HG02798 (cell line): ENCODE data around the gene CES3.
A peak's percentile ranks its signal among the peaks of the same experiment; 100 is the strongest.
"Not testable (repeated sequence)": the region's sequence is repeated elsewhere in the genome, so short reads cannot be mapped to it uniquely, and the experiment has no call there.

ENCODE experiments used
- ATAC-seq: cut with Tn5 transposase; IDR thresholded peaks from one replicate; pipeline ENCODE4 v1.9.1; 2021; ENCODE audit warnings: mild to moderate bottlenecking; ENCODE audit not compliant: unreplicated experiment, poor library complexity

The CES3 gene

DNA sequence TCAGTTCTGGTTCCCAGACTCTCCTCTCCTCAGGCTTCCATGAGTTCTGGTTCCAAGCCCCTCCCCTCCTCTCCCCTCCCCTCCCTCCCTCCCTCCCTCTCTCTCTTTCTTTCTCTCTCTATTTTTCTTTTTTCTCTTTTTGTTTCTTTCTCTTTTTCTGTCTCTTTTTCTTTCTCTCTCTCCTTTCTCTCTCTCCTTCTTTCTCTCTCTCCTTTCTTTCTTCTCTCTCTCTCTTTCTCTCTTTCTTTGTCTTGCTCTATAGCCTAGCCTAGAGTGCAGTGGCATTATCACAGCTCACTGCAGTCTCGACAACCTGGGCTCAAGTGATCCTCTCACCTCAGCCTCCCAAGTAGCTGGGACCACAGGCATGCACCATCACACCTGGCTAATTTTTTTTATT, 796 bp upstream of the CES3 start:
- no peak for ATAC-seq

GRCh38 chr16:66961914-66962313, 848 bp downstream of the CES3 start:
- ATAC-seq, result no peak

DNA sequence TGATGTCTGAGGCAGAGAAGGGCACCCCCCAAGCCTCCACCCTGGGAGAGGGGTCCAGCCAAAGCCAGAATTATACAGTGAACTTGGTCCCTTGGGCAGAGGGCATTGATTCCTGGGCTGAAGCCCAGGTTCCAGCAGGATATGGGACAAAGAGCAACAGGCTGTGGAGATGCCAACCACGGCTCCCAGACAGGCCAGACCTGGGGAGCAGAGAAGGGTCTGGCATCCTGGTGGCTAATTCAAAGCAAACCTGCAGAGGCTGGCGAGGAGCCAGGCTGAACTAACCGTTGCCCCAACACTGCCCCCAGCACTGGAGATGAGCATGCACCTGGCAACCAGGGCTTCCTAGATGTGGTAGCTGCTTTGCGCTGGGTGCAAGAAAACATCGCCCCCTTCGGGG, 3.0 kb downstream of the CES3 start:
- ATAC-seq, result no peak

DNA sequence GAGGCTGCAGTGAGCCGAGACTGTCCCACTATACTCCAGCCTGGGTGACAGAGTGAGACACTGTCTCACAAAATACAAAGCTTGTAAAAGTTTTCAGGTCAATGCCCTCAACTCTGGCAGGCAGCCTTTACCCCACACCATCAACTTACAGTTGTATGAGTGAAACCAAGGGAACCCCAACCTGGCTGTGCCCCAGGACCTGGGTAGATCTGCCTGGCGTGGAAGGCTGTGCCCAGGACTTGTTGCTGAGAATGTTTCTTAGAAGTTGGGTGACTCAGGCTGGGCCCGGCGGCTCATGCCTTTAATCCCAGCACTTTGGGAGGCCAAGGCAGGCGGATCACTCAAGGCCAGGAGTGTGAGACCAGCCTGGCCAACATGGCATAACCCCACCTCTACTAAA, 7.8 kb downstream of the CES3 start:
- no peak for ATAC-seq

DNA sequence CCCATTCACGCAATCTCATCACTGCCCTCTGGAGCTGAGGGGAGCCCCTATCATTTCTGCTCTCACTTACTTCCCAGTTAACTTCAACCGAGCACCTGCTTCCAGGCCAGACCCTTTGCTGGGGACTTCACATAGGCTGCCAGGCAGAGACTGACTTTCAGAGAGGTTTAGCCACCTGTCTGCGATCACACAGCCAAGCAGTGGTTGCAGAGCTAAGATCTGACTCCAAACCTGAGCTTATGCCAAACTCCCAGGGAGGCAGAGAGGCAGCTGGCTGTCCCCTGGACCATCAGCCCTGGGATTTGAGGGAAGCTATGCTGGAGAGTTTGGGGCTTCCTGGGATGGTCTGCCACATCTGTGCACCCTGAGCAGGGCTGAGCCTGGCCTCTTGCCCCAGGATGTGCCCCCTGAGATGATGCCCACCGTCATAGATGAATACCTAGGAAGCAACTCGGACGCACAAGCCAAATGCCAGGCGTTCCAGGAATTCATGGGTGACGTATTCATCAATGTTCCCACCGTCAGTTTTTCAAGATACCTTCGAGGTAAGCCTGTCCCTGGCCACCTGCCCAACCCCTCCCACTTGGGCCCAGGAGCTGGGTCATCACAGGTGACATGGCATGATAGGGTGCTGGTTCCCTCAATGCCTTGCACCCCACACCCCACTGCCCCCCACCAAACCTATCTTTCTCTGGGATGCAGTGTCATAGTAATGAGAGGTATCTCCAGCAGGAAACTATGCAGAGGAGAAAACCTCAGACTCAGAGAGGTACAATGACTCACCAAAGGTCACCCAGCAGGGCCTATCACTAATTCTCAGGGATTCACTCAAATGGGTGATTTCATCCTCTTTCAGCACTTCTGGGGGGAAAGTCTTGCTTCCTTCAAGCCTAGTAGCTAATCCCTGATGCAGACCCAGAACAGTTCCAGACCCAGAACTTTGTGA, 10.0 kb downstream of the CES3 start:
- no peak for ATAC-seq

- ATAC-seq, result no peak
Measured at GRCh38 chr16:66972983-66973382, 11.9 kb downstream of the CES3 start.

- no peak for ATAC-seq
Measured at GRCh38 chr16:66973716-66974115, 12.7 kb downstream of the CES3 start.

DNA sequence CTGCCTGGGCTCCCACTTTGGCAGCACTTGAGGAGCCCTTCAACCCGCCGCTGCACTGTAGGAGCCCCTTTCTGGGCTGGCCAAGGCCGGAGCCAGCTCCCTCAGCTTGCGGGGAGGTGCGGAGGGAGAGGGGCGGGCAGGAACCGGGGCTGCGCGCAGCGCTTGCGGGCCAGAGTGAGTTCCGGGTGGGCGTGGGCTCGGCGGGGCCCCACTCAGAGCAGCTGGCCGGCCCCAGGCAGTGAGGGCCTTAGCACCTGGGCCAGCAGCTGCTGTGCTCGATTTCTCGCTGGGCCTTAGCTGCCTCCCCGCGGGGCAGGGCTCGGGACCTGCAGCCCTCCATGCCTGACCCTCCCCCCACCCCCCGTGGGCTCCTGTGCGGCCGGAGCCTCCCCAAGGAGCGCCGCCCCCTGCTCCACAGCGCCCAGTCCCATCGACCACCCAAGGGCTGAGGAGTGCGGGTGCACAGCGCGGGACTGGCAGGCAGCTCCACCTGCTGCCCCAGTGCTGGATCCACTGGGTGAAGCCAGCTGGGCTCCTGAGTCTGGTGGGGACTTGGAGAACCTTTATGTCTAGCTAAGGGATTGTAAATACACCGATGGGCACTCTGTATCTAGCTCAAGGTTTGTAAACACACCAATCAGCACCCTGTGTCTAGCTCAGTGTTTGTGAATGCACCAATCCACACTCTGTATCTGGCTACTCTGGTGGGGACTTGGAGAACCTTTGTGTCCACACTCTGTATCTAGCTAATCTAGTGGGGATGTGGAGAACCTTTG, 13.3 kb downstream of the CES3 start:
- ATAC-seq, result not testable (repeated sequence)

- not testable (repeated sequence) for ATAC-seq
Measured at GRCh38 chr16:66974932-66975246, 13.8 kb downstream of the CES3 start.

- ATAC-seq, result no peak
Measured at GRCh38 chr16:66975302-66975893, 14.3 kb downstream of the CES3 start.

DNA sequence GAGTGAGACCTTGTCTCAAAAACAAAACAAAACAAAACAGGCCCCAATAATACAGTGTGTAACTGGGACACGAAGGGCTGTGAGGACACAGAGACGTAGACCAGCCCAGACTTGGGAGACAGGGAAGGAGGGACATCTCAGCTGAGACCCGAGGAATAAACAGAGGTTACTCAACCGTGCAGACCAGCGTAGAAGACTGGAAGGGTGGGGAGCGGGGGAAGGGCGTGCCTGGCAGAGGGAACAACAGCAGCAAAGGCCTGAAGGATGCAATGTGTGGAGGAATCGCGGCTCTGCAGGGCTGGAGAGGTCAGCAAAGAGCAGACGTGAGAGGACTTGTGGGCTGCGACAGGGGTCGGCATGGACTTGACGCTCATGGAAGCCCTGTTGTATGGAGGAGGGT, 15.7 kb downstream of the CES3 start:
- no peak for ATAC-seq

DNA sequence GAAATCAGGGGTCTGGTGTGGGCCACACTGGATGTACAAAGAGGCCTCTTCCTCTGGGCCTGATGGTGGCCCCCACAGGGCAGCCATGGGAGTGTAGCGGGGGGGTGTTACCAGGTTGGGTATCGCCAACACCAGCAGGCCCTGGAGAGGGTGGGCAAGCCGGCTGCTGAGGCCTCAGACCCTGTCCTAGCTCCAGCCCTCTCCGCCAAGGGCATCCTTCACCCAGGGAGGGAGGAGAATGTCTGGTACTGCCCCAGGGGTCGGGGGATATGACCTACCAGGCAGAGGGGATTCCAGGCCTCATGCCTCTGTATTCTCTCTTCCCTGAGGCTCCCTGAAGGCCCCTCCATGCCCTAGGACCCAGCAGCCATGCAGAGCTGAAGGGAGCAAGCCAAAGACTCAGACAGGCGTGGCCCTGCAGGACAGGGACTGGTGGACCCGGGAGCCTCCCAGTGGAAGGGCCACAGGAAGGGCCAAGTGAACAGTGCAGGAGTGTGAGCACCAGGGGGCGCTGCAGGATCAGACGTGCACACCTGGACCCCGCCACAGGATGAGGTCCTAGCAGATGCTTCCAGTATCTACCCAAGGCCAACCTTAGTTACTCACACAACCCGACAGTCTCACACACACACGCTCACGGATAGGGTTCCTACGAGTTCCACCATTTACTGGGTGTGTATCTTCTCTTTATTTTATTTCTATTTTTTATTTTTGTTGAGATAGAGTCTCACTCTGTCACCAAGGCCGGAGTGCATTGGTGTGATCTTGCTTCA, 16.5 kb downstream of the CES3 start:
- ATAC-seq, result peak; percentile 89

GRCh38 chr16:66979011-66979717, 18.1 kb downstream of the CES3 start:
- ATAC-seq, result no peak

DNA sequence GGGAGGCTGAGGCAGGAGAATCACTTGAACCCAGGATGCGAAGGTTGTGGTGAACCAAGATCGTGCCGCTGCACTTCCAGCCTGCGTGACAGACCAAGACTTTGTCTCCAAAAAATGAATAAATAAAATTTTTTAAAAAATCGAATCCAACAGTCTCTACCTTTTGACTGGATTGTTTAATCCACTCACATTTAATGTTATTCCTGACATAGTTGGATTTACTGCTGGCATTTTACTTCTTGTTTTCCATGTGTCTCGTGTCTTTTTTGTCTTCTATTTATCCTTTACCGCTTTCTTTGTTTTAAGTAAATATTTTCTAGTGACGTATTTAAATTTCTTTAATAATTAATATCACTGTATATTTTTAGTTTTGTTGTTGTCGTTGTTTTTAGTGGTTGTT, 22.0 kb downstream of the CES3 start:
- ATAC-seq, result no peak

DNA sequence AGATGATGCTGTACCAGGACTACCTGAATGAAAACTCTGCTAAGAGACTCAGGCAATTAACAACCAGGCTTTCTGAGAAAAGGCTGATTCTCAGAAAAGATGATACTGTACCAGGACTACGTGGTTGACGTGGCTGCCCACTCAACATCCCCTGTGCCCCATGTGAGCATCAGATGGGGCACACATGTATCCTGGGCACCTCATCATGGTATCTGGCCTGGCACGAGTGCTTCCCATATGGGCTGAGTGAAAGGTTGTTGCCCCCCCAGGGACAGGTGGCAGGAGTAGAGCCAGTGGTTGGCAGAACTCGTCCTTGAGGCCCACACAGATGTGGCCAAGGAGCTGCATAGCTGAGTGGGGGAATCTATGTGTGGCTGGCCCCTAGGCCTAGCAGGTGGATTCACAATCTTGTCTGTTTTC, 23.8 kb downstream of the CES3 start:
- ATAC-seq, result no peak

DNA sequence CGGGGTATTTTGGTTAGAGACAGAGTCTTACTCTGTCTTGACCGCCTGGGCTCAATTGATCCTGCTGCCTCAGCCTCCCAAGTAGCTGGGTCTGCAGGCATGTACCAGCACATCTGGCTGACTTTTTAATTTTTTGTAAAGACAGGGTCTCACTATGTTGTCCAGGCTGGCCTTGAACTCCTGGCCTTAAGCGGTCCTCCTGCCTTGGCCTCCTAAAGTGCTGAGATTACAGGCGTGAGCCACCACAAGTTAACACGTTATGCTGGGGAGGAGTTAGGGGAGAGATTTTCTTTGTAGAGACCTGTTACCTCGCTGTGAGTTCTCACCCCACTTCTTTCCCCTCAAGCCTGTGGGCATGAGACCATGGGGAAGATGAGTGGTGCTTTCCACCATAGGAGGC, 25.5 kb downstream of the CES3 start:
- no peak for ATAC-seq

- ATAC-seq, result no peak
Measured at GRCh38 chr16:66988197-66988788, 27.2 kb downstream of the CES3 start, which contains the start of gene CES4A. CES4A (plus strand) TSS chr16:66988589; CDS start chr16:66988773, 184 bp downstream.

DNA sequence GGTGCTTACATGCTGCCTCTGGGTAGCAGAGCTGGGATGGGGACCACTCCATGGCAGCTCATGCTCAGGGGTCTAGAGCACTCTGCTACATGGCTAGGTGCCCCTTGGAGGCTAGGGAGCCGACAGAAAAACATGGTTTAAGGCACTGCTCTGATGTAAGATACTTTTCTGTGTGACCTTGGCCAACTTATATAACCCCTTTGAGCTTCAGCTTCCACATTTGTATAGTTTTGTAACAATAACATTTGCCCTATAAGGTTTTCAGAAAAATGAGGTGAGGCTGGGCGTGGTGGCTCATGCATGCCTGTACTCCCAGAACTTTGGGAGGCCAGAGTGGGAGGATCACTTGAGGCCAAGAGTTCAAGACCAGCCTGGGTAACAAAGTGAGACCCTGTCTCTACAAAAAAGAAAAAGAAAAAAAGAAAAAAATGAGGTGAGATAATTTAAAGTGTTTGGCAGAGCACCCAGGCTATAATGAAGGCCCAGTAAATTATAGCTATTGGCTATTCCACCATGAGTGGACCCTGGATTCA, 30.5 kb downstream of the CES3 start:
- no peak for ATAC-seq

- ATAC-seq, result not testable (repeated sequence)
Measured at GRCh38 chr16:66993558-66993957, 32.5 kb downstream of the CES3 start.
